ENCODE measurements around the gene NDUFB7.

DNA sequence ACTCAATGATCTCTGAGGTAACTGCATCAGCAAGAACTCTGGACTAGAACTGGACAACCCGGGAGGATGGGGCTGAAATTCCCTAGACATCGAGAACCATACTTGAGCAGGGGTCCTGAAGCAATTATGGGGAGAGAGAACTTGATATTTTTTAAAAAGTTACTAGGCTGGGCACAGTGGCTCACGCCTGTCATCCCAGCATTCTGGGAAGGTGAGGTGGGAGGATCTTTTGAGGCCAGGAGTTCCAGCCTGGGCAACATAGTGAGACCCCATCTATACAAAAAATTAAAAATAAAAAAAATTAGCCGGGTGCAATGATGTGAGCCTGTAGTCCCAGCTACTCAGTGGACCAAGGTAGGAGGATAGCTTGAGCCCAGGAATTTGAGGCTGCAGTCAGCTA is 51.3 kb downstream of the NDUFB7 start:
- TF ChIP-seq, protein P1, sequence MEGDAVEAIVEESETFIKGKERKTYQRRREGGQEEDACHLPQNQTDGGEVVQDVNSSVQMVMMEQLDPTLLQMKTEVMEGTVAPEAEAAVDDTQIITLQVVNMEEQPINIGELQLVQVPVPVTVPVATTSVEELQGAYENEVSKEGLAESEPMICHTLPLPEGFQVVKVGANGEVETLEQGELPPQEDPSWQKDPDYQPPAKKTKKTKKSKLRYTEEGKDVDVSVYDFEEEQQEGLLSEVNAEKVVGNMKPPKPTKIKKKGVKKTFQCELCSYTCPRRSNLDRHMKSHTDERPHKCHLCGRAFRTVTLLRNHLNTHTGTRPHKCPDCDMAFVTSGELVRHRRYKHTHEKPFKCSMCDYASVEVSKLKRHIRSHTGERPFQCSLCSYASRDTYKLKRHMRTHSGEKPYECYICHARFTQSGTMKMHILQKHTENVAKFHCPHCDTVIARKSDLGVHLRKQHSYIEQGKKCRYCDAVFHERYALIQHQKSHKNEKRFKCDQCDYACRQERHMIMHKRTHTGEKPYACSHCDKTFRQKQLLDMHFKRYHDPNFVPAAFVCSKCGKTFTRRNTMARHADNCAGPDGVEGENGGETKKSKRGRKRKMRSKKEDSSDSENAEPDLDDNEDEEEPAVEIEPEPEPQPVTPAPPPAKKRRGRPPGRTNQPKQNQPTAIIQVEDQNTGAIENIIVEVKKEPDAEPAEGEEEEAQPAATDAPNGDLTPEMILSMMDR (IDR thresholded peaks at IDR 0.05) = no peak
- no peak for TF ChIP-seq POLR2AphosphoS5 (IDR thresholded peaks at IDR 0.05; ENCODE audit: low read depth, low read length)
- no peak for TF ChIP-seq REST (IDR thresholded peaks at IDR 0.05; ENCODE audit: insufficient read depth in 1 of 2, low read depth in 2 of 2, low read length in 1 of 2)
- no peak for TF ChIP-seq TCF7L2 (IDR thresholded peaks at IDR 0.05; ENCODE audit: low read depth, low read length)
